HG03108 (cell line): Measurements from ENCODE around the gene CPD.
"Not testable (repeated sequence)": the region's sequence is repeated elsewhere in the genome, so short reads cannot be mapped to it uniquely, and the experiment has no call there.

Source experiments
- ATAC-seq: cut with Tn5 transposase; IDR thresholded peaks from one replicate; pipeline ENCODE4 v1.9.1; 2021; ENCODE audit warnings: moderate library complexity; ENCODE audit not compliant: unreplicated experiment

The CPD gene

DNA sequence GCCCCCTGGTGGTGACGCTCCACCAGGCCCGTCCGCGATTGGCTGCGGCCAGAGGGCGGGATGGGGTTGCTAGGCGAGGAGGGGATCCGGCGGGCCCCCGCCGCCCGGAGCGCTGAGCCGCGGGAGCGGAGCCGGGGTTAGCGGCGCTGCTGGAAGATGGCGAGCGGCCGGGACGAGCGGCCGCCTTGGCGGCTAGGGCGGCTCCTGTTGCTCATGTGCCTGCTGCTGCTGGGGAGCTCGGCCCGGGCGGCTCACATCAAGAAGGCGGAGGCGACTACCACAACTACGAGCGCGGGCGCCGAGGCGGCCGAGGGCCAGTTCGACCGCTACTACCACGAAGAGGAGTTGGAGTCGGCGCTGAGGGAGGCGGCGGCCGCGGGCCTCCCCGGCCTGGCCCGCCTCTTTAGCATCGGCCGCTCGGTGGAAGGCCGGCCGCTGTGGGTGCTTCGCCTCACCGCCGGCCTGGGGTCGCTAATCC, at the start of gene CPD:
Gene CPD (plus strand): TSS at position 103 of the 478 bp plus-strand sequence. CDS start 54 bp downstream, at position 157.
- ATAC-seq, result peak; percentile 86

DNA sequence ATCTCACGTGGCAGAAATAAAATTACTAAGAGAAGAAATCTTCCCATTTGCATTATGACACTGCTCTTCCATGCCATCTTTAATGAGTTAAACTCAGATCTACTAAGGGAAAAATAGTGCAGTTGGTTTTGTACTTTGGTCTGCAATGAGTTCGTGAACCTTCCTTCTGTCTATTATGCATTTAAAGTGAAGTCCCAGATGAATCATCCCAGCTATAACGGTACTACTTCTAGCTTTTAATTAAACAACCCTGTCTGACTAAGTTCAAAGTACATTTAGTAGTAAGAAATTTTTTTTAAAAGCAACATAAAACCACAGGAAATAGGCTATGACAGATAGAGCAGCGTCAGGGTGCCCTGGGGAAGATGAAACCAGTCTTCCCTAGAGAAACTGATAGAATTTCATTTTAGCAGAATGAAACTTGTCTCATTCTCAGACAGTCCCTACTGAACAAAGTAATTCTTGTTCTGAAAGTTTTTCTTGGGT, 46.6 kb upstream of the CPD start:
- ATAC-seq, result peak; percentile 62

DNA sequence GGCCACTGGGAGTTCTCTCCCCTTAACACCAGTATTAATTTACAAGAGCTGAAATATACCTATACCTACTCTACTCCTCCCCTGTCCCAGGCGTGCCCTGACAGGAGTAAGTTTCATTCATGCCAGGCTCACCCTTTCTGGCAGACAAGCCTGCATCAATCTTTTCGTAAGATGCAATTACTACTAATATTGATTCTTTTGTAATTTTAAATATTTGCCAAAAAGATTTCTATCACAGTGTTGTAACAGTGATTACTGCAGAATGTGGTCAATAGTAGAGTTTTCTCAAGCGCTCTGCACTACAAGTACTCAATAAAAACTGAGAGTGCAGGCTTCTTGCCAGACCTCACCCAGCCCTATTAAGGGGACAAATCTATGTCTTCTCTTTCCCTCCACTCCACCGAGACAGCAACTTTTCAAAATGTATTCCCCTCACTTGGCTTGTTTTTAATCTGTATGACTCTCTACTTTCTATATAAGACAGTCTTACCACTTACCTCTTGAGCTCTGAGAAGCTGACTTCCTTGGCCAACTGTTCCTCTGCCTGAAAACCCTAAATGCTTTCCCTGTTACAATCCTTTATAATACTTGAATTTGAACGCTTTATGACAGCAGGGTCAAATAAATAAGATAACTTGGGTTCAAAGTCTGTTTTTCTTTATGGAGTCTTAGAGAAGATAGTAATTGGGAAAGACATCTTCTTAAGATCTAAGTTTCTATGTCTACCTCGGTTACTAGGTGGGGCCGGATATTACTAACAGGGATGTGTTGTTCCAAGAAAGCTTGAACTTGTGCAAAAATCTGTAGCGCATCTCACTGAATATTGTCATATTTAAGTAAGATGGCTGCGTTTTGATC, 45.0 kb upstream of the CPD start, which contains the start of gene TMIGD1:
Gene TMIGD1 (minus strand): TSS at position 555 of the 858 bp plus-strand sequence. CDS start 1,924 bp downstream, outside the sequence.
- no peak for ATAC-seq

DNA sequence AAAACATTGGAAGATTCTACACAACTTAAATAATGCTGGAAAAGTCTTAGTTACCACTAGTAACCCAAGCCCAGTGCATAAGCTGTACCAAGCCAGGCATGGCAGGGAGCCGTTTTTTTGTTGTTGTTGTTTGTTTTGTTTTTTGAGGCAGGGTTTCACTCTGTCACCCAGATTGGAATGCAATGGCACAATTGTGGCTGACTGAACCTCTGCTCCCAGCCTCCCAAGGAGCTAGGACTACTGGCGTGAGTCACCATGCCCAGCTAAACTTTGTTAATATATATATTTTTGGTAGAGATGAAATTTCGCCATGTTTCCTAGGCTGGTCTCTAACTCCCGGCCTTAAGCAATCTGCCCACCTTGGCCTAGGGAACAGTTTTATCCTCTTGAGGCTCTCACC, 44.3 kb upstream of the CPD start:
- ATAC-seq, result no peak

DNA sequence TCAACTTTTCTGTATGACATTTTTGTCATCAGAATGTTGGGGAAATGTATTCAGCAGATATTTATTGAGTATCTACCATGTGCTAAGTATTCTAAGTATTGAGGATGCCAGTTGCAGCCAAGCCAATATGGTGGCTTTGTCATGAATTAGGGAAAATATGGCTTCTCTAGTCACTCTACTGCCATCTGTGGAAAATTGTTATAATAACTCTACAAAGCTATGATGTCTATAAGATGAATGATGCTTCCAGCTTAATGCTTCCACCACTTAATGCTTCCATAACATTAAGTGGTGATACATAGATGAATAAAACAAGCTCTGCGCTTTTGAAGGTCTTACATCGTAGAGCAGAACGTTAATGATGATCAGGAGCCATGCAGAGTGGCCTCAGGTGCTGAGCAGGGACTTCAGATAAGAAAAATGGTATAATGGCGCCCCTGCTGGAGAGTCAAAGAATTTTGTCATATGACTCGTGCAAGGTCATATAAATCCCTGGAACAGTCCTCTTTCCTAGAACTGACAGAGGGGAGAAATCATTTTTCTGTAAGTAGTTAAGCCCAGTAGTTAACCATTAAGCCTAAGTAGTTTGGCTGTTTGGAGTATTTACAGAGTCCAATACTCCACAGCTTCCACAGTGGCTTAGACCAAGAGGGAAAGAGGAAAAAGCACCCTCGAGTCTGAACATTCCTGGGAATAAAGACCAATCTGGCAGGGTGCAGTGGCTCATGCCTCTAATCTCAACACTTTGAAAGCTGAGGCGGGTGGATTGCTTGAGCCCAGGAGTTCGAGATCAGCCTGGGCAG, 42.2 kb upstream of the CPD start:
- ATAC-seq, result no peak

DNA sequence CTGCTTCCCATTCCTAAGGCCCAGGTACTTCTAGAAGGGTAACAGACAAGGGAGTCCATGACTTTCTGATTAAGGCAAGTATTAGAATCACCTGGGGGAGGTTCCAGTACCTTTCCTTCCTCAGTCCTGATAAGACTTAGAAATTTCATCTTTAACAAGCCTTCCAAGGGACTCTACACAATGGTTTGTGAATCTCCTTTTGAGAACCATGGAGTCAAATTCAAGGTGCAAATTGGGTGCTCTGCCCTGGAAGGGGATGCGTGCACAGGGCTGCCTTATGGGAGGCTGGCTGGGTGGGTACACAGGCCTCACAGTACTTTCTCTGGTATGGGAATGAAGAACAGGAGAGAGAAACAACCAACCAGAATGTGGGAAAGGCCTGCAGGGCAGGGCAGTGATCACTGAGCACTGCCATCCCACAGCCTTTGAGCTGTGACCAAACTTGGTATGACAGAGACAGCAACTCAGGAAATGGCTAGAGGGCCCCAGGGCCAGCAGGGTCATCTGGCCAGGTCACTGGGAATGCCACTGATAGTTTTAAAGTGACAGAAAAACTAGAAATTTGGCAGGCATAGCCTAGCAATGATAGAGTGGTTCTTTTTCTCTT, 41.2 kb upstream of the CPD start:
- no peak for ATAC-seq

DNA sequence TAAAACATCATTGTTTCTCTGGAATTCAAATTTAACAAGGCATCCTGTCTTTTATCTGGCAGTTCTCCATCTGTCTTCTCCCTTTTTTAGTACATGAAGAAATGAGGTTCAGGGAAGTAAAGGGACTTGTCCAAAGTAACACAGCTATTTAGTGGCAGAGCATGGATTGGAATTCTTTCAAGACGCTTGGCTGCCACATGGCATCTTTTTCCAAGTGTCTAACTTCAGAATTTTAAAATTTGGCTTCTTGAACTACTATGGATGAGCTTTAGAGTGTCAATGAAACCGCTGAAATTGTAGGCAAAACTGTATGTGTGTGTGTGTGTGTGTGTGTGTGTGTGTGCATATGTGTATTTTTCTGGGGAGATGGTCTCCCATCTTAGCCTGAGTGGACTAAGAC, 39.6 kb upstream of the CPD start:
- ATAC-seq, result no peak

DNA sequence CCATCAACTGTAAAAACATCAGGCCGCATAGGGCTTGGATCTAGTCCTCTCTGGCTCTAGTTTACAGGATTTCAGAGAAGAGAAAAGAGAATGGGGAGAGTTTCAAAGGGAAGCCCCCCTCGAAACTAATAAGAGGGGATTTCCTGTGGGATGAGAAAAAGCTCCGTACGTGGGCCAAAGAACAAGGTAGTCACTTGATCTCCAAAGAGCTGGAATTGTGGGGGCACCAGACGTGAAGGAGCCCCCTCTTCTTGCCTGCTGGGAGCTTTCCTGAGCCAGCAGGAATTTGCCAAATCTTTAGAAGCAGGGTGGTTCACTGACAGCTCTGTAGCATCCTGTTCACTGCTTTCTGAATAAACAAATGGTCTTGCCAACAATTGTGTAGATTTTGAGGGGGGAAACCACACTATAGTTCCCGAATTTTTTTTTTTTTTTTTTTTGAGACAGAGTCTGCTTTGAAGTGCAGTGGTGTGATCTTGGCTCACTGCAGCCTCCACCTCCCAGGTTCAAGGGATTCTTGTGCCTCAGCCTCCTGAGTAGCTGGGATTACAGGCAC, 37.8 kb upstream of the CPD start:
- ATAC-seq, result no peak

DNA sequence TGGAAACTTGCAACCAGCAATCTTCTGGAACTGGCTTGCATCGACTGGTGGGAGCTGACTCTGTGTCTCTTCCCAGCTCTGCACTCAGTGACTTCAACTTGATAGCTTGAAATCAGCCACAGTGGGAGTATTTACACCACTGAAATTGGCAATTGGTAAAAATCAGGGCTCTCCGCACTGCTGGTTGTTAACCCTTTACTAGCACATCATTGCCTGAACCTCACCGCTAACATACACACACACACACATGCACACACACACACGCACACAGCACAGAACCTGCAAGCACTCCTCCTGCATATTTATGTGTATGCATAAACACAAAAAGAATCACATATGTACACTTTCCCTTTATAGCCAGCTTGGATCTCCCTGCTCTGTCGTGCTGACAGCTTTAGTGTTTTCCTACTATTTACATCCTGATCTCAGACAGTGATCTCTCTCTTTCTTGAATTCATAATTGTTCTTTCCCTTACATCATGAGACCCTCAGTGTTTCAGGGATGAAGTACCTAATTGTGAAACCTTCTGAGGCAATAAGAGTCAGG, 37.0 kb upstream of the CPD start:
- ATAC-seq, result no peak

DNA sequence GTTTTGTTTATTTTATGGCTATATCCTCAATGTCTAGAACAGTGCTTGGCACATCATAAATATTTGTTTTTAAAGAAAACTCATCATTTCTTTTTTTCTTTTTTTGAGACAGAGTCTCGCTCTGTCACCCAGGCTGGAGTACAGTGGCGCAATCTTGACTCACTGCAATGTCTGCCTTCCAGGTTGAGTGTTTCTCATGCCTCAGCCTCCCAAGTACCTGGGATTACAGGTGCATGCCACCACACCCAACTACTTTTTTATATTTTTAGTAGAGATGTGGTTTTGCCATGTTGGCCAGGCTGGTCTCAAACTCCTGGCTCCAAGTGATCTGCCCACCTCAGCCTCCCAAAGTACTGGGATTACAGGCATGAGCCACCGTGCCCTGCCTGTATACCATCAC, 35.5 kb upstream of the CPD start:
- not testable (repeated sequence) for ATAC-seq

DNA sequence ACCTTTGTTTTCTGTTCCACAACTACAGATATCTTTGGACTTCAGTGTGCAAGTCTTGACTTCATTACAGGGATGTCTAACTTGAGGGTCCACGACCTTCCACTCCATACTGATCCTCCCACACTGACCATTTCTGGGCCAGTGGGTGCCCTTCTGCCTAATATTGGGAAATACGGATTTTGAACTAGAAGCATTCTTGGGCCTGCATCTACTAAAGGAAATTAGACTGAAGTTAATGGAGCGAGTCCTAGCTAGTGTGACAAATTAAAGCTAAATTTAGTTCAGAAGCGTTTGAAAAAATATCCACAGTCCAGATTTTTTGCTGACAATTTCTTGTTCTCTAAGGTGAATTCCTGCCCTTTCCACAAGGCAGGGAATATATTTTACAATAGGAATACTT, 34.9 kb upstream of the CPD start:
- no peak for ATAC-seq

DNA sequence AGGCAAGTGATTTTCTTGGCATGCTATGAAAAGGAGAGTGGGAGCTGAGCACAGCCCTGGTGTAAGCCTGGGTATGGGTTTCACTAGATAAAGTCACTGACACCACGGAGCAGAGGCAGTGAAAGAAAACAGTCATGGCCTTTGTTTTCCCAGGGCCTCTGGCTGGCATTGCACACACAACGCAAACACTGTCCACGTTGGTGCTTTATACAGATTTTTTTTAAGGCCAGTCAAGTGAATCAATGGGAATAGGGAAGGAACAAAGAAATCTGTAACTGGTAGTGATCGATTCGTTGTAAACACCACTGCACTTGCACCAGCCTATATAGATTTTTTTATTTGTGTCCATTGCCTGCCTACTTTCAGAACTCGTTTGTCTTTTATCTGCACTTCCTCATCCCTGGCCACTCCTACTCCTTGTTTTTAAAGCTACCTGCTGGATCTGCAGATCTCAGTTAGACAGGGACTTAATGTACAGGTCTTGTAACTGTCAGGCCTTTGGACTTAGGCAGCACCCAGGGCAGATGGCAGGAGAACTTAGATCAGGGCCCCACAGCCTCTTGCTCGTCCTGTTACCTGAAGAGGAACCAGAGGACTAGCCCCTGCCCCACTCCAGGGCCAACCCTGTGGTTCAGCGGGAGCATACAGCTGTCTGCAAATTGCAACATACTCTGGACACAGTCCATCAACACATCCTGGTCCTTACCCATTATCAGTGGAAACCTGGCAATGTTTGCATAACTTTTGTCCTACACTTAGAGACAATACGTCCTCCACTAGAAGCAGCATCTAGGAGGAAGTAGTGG, 34.2 kb upstream of the CPD start:
- no peak for ATAC-seq

DNA sequence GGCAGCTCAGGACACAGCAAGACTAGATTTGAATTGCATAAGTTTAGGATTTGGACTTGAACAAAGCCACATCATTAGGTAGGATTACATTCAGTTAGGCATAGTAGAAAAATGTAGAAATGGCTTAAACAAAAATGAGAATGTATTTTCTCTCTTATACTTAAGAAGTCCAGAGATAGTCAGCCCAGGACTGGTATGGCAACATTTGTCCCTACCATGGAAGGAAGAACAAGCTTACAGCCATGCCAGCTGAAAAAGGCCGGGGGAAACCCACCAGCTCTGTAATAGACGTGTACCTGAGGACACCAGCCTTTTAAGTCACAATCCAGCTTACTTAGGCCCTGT, 33.7 kb upstream of the CPD start:
- no peak for ATAC-seq

DNA sequence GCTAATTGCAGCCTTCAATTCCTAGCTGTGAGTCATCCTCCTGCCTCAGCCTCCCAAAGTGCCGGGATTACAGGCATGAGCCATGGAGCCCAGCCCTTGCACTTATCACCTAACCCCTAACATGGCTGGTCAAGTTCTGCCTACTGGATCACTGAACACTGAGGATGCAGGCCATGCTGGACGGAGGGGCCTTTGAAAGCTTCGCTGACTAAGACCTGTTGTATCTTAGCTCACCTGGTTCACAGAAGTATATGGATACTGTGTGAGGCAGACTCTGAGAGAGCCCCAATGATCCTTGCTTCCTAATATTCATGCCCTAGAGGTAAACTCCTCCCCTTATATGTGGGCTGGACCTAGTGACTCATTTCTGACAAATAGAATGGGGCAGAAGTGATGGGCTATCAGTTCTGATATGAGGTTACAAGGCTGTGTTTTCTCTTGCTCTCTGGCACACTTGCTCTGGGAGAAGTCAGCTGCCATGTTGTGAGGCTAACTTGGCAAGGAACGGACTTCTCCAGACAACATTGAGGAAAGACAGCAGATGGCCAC, 33.1 kb upstream of the CPD start:
- ATAC-seq, result no peak

DNA sequence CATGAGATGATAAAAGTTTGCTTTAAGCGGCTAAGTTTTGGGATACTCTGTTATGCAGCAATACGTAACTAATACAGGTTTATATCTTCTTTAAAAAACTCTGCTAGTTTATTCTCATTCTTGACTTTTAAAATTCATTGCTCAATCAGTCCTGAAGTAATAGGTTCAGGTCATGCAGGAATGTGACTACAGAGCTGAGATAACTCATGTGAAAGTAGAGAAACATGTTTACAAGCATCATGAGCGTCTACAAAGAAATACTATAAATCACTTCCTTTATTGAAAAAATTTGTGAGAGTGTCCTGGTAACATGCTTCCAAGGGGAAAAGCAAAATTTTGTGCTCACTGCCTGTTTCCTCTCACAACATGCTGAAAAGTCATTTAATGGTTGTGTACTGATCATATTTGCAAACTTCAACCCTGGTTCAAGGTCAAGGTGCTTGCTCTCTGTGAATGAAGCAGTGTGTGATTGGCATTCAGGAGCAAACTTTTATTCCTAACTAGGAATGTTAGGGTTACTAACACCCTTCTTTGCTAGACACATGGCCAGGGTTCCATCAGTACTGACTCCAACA, 32.4 kb upstream of the CPD start:
- no peak for ATAC-seq

DNA sequence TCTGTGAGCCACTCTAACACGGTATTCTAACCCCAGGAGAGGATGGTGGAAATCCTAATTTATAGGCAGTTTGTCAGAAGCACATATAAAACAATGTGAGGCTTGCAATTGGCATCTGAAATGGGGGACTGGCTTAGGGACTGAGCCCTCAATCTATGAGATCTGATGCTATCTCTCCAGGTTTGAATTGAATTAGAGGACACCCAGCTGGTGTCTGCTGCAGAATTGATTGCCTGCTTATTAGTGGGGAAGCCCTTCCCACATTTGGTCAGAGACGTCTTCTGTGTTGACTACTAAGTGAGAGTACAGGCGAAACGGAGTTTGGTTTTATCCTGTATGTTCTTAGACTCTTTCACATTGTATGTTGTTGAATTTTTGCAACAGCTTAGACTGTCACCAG, 31.2 kb upstream of the CPD start:
- no peak for ATAC-seq

DNA sequence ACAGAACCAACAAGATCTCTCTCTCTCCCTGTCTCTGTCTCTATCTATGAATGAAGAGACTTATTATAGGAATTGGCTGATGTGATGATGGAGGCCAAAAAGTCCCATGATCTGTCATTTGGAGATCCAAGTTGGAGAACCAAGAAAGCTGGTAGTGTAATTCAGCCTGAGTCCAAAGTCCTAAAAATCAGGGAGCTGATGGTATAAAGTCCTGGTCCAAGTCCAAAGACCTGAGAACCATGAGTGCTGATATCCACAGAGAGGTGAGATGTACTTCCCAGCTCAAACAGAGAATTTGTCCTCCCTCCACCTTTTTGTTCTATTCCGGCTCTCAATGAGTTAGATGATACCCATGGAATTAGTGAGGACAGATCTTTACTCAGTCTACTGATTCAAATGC, 29.5 kb upstream of the CPD start:
- no peak for ATAC-seq

DNA sequence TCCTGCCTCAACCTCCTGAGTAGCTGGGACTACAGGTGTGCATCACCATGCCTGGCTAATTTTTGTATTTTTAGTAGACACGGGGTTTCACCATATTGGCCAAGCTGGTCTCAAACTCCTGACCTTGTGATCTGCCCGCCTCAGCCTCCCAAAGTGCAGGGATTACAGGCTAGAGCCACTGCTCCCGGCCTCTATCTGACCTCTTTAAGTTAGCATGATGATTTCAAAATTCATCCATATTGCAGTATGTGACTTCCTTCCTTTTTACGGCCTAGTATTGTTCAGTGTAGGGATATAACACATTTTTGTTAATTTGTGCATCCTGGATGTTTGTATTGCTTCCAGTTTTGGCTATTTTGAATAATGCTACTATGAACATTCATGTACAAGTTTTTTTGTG, 27.5 kb upstream of the CPD start:
- ATAC-seq, result not testable (repeated sequence)

DNA sequence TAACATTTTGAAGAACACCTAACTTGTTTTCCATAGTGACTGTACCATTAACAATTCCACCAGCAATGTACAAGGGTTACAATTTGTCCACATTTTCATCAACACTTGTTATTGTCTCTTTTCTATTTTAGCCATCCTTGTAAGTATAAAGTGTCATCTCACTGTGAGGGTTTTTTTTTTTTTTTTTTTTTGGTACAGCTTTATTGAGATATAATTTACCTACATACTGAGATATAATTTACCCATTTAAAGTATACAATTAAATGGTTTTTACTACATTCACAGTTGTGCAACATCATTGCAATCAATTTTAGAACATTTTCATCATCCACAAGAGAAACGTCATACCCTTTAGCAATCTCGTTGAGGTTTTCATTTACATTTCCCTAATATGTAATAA, 27.0 kb upstream of the CPD start:
- no peak for ATAC-seq
